C4-2B (cell line): Measurements from ENCODE around the gene TM4SF20.

Experiments used
- ZFX ChIP-seq: fragments of 450-650 bp; IDR thresholded peaks from 2 replicates; pipeline ENCODE4 v1.6.1; 2017
- TF ChIP-seq, protein P1 (sequence below): fragments of 450-650 bp; conservative IDR thresholded peaks from 2 replicates; pipeline ENCODE4 v1.5.1; 2017; ENCODE audit warnings: mild to moderate bottlenecking

DNA sequence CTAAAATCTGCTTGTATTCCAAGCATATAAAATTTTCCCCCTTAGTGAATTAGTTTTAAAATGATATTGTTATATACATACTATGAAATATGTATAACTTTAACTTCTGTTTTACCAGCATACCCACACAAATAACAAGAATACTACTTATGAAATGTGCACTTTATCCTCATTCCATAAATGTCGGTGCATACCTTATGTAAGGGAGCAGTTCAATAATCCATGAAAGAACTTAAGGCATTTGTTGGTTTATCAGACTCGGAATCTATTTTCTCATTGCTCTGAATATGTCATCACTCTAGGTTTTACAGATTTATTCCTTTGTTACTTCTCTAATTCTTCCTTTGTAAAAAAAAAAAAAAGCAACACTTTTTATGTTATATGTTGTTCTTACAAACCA is 66.5 kb downstream of the TM4SF20 start:
- TF ChIP-seq, protein P1, sequence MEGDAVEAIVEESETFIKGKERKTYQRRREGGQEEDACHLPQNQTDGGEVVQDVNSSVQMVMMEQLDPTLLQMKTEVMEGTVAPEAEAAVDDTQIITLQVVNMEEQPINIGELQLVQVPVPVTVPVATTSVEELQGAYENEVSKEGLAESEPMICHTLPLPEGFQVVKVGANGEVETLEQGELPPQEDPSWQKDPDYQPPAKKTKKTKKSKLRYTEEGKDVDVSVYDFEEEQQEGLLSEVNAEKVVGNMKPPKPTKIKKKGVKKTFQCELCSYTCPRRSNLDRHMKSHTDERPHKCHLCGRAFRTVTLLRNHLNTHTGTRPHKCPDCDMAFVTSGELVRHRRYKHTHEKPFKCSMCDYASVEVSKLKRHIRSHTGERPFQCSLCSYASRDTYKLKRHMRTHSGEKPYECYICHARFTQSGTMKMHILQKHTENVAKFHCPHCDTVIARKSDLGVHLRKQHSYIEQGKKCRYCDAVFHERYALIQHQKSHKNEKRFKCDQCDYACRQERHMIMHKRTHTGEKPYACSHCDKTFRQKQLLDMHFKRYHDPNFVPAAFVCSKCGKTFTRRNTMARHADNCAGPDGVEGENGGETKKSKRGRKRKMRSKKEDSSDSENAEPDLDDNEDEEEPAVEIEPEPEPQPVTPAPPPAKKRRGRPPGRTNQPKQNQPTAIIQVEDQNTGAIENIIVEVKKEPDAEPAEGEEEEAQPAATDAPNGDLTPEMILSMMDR: no peak
- no peak for TF ChIP-seq ZFX
